HG03175 (cell line): ENCODE data around the gene CCDC15.

ENCODE experiments used
- ATAC-seq: cut with Tn5 transposase; IDR thresholded peaks from one replicate; pipeline ENCODE4 v1.9.1; 2021; ENCODE audit warnings: mild to moderate bottlenecking, moderate library complexity; ENCODE audit not compliant: unreplicated experiment

CCDC15 gene, protein sequence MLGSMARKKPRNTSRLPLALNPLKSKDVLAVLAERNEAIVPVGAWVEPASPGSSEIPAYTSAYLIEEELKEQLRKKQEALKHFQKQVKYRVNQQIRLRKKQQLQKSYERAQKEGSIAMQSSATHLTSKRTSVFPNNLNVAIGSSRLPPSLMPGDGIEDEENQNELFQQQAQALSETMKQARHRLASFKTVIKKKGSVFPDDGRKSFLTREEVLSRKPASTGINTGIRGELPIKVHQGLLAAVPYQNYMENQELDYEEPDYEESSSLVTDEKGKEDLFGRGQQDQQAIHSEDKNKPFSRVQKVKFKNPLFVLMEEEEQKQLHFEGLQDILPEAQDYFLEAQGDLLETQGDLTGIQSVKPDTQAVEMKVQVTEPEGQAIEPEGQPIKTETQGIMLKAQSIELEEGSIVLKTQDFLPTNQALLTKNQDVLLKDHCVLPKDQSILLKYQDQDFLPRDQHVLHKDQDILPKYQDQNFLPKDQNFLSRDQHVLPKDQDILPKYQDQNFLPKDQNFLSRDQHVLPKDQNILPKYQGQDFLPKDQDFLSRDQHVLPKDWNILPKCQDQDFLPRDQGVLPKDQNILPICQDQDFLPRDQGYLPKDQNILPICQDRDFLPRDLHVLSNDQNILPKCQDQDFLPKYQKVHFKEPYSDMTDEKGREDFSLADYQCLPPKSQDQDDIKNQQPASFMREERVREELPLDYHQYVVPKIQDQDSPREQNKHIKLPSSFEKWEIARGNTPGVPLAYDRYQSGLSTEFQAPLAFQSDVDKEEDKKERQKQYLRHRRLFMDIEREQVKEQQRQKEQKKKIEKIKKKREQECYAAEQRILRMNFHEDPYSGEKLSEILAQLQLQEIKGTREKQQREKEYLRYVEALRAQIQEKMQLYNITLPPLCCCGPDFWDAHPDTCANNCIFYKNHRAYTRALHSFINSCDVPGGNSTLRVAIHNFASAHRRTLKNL

DNA sequence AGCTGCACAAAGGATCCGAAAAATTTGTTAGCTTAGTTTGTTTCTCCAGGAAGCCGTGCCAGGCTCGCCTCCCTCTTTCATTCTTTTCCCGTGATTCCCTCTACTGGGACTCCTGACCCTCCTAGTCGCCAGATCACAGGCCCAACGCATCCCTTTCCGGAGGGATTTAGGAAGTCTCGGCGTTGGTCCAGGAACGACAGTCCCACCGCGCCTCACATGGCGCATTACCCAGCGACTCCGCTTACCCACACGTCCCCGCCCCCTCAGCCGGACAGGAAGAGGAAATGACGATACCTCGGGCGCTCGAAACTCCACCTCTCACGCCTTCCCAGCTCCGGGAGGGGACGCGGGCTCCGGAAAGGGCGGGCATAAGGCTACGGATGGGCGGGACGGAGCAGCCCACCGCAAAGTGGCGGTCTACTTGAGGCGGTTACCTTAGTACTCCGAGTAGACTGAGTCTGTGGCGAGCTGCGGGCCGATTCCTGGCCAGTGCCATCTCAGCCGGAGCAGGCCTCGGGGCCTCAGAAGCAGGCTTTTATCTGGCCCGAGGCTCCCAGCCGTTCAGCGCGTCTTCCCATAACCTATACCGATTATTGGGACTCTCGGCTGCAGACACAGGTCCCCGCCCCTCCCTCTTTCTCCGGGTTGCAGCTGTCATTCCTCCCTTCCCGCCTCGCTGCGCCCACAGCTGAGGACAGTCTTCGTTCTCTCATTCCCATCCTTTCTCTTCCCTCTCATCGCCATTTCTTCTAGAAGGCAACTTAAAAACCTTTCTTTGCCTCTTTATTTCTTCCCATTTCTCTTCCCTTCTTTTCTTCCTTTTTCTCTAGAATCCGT lies at the start of gene CCDC15:
Gene CCDC15, plus strand, starts transcription at position 450 of the 837 bp plus-strand sequence. CDS start 531 bp downstream, outside the sequence.
- peak; percentile 100 for ATAC-seq

DNA sequence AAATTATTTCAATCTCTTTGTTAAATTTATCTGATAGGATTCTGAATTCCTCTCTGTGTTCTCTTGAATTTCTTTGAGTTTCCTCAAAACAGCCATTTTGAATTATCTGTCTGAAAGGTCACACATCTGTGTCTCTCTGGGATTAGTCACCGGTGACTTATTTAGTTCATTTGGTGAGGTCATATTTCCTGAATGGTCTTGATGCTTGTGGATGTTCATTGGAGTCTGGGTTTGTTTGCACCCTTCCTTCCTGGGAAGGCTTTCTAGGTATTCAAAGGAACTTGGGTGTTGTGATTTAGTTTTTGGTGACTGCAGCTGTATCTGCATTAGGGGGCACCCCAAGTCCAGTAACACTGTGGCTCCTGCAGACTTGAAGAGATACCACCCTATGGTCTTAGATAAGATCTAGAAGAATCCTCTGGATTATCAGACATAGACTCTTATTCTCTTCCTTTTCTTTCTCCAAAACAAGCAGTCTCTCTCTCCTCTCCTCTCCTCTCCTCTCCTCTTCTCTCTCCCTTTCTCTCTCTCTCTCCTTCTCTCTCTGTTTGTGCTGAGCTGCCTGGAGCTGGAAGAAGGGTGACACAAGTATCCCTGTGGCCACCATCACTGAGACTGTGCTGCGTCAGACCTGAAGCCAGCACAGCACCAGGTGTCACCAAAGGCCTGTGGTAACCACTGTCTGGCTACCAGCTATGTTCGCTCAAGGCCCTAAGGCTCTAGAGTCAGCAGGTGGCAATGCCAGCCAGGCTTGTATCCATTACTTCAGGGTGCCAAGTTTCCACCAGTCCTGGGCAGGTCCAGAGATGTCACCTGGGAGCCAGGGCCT lies 38.2 kb upstream of the CCDC15 start:
- ATAC-seq, result no peak

DNA sequence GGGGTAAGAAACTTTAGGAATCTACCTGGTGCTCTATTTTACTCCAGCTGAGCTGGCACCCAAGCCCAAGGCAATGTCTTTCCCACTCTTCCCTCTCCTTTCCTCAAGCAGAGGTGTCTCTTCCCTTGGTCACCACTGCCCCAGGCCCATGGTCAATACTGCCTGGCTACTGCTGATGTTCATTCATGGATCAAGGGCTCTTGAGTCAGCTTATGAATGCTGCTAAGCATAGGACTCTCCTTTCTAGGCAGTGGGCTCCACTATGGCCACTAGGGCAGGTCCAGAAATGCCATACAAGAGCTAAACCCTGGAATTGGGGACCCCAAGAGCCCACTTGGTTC lies 37.7 kb upstream of the CCDC15 start:
- no peak for ATAC-seq

DNA sequence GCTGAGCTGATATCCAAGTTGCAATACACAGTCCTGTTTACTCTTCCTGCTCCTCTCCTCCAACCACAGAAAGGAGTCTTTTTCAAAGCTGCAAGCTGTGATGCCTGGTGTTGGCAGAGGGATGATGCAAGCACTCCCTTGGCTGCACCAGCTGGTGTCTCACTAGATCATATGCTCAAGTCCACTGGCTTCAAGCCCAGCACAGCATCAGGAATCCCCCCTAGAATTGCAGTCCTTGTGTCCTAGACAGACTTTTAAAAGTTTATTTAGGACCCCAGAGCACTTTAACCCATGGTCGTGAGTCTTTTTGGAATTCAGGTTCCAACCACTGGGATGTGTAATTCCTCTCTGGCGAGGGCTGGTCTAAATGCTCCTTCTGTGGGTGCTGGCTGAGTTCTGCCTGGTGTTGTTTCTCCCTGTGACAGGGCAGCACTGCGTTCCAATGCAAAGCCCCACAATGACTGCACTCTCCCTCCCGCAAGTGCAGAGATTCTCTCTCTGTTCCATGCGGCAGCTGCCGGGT lies 36.8 kb upstream of the CCDC15 start:
- ATAC-seq, result no peak

DNA sequence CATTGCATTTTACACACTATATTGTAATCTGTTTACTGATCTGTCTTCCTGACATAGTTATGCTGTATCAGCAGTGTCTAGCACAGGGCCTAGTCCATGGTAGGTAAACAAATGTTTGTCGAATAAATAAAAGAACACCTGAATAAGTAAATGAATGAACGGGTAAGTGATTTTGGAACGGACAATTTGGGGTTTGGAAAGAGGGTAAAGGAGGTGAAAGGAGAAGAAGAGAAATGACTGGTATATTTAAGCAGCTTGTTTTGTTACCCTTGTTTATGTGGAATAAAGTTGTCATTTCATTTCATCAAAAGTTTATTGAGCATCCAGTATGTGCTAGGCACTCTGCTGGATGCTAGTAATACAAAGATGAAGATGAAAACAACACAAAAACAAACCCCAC lies 35.1 kb upstream of the CCDC15 start, which contains the start of gene HEPN1:
Gene HEPN1, plus strand, starts transcription at position 301 of the 400 bp plus-strand sequence.
- no peak for ATAC-seq

DNA sequence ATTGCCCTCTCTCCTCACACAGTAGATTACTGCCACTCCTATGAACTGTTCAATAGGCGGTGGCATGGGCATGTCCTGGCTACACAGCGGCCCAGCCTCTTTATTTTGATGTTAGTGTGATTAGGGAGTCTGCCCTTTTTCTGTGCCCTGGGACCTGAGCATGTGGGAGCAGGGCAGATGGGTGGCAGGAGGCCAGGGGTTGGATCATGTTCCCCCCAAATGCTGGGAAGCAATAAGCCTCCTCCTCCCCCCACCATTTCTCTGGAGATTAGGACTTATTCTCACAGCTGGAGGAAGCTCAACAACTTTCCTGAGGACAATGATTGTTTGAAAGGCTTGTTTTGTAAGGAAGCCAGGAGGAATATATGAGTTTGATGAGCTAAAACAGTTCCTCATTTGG lies 34.1 kb upstream of the CCDC15 start:
- no peak for ATAC-seq

DNA sequence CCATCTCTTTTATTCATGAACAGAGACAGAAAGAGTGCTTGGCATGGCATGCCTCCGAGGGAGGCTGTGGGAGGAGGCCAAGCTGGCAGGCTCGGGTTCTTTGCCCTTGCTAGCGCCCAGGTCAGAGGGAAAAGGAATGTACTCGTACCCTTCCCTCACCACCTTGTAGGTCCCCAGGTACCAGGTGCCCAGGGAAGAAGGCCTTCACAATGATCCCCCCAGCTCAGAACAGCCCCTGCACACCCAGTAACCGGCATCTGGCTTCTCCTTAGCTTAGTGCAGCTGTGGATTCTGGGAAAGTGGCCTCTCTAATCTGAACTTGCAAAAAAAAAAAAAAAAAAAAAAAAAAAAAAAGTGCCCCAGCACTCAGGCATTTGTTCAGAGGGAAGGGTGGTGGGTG lies 33.6 kb upstream of the CCDC15 start:
- ATAC-seq, result no peak

DNA sequence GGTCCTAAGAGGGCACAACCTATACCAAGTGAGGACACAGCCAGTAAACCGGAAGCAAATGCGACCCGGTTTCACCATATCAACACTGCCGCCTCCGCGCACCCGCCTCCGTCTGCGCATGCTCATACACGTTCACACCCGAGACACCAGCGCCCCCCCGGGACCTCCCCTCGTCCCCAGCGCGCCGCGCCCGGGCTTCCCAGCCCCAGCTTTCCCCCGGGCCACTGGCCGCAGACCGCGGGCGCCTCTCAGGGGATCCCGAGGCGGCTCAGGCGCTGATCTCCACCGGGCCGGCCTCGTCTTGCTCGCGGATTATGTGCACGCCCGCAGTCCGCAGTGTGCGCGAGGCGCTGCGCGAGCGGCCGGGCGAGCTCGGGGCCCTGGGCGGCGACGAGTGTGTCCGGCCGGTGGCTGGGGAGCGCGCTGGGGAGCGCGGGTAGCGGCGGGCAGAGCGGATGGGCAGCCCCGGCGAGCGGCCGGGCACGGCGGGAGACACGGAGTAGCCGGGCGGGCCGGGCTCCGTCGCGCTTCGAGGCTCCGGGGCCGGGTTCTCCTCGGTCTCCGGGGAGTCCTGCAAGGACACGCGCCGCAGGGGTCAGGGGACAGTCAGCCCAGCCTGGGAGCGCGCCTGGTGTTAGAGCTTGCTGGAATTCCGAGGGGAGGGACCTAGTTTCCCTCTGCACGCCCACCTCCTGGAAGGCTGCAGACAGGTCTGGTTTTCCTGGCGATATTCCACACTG lies 33.0 kb upstream of the CCDC15 start:
- ATAC-seq, result peak; percentile 62

DNA sequence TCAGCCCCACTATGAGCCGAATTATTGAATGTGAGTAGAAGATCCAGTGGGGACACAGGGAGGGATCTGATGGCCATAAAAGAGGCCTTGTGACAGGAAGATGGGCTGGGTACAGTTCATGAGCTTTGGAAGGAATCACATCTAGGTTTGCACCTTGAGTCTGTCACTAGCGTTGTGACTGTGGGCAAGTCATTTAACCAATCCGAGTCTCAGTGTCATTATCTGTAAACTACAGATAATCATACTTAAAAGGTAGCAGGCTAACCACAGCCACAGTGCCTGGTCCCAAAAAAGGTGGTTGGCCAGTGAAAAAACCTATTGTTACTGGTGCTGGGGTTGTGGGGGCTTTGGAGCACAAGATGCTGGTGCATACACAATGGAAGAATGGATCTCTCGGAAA lies 31.2 kb upstream of the CCDC15 start:
- no peak for ATAC-seq

DNA sequence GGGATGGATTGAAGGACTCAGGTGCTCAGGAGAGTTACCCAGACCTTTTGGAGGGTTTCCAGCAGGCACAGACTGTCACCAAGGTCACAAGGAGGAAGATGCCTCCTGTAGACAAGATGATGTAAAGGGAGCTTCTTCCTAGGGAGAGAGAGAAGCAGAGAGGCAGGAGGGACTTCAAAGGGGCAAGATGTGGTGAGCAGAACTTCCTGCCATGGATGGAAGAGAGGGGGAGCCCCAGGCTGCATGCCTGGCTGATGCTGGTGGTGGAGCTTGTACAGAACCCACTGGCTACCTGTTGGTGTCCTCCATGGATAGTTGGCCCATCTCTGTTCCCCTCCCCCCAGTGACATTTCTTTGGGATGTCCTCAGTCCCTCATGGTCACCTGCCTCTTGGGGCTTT lies 30.7 kb upstream of the CCDC15 start:
- ATAC-seq, result no peak

DNA sequence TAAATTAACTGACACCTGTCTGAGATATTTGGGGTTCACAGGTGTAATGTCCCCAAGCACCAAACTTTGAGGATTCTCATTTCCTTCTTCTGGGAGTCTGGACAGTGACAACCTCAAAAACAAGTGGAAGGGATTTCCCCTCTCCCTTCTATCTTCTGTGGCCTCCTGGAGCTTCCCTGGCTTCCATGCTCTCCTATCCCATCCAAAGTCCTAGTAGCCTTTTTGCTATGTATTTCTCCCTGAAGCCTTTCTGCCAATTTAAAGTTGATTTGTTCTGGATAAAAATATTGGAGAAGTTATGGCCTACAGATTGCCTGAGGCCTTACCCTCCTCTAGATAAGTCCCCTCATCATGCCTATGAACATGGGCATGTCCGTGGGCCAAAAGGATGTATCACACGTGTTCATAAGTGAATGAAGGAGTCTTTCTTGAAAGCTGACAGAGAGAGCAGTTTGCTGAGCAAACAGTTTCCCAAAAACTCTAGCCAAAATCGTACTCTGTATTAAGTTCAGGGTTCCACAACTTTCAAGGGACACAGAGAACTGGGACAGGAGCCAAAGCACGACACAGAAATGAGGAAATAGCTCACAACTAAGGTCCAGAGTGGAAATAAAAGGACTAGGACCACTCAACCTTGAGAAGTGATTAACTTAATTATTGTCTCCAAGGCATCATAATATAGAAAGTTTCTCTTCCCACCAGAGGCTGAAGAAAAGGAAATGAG lies 24.9 kb upstream of the CCDC15 start:
- no peak for ATAC-seq

DNA sequence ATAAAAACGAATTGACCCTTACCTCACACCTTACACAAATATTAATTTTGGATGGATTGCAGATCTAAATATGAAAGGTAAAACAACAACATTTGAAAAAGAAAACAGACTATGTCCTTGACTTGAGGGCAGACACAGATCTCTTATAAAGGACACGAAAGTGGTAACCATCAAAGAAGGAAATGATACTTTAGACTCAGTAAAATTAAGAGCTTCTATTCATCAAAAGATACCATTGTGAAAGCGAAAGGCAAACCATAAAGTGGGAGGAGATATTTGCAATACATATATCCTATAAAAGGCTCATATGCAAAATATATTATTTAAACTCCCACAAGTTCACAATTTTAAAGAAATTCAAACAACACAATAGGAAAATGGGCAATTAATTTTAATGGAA lies 23.2 kb upstream of the CCDC15 start:
- peak; percentile 92 for ATAC-seq

DNA sequence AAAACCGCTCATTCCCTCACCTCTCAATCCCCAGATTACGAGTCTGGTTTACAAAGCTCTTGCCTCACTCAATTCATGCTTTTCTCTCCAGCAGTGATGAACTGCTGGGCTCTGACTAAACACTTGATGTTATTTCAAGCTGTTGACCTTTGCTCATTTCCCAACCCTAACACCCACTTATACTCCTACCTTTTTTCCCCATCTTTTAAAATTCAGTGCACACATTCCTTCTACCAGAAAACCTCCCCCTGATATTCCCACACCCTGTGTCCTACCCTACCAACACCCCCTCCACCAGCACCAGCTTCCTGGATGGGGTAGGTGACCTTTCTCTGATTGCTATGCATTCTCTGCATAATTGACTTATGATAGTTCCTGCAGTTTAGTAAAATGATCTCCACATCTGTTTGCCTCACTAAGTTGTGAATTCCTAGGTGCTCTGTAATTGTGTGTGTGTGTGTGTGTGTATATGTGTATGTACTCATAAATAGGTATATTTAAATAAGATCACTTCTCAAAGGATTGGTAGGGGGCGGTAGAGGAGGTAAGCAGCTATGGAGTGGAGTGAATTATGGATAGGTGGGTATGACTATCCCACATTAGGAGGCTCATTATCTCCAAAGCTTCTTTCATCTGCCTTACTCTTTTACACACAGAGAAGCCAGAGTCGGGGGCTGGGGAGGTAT lies 19.0 kb upstream of the CCDC15 start:
- ATAC-seq, result no peak

DNA sequence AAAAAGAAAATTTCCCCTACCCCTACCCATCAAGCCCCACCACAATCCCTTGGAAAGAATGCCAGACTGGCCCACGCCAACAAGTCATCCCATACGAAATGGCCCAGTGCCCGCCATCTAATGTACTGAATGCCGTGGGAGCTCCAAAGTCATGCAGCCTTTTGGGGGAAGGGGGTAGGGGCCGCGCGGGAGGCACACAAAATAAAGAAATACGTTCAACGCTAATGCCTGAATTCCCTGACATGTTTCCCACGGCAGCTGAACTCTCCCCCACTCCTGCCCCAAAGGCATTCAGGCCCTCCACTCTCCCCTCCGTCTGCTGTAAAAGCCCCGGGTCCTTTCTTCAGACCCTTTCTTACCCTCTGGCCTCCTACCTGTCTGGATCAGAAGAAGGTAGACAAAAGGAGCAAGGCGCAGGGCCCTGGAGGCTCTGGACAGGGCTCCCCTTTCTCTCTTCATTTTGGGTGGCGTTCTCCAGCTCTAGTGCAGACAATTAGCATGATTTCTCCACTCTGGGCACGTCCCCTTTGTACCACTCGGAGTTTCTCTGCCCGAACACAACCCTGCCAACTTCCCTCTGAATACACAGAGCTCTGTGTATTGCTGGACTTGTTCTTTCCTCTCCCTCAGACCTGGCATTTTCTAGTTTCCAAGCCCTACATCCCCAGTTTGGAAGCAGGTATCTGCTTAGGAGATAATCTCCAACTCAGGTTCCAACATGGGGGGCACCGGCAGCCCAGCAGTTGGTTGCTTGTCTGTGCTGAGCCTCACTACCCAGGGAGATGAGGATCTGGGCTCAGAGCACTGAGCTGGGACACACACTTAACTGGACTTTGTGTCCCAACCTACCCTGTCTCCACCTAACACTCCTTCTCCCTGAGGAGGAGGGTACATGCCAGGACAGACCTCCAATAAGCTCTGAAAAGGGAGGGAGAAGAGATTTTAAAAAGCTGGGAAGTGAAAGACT lies 18.2 kb upstream of the CCDC15 start, which contains the start of gene HEPACAM:
Gene HEPACAM, minus strand, starts transcription at position 500 of the 967 bp plus-strand sequence. Its CDS starts 41 bp downstream, at position 459.
- no peak for ATAC-seq

DNA sequence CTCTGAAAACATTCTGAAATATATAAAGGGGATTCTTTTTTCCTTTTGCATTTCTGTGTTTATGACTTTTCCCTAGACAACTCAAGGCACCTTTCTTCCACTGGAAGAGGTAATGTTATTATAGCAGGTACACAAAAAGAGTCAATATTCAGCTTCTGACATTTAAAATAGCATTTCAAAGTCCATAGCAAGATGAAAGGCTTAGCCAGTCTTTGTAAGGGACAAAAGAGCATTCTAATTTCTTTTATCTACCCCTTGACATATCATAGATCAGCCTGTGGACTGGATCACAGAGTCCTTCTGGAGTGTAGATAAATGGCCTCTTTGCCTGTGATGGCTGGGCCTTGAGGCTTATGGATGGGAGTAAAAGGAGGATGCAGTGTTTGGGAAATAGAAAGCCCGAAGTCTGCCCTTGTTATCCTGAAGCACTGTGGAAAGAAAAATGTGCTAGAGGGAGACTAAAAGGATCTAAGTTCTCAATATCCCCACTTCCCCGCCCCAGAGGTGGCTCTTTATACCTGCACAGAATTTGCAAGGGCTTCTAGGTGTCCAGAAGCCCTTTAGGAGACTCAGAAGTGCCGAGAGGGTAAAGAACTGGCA lies 16.6 kb upstream of the CCDC15 start:
- ATAC-seq, result no peak

DNA sequence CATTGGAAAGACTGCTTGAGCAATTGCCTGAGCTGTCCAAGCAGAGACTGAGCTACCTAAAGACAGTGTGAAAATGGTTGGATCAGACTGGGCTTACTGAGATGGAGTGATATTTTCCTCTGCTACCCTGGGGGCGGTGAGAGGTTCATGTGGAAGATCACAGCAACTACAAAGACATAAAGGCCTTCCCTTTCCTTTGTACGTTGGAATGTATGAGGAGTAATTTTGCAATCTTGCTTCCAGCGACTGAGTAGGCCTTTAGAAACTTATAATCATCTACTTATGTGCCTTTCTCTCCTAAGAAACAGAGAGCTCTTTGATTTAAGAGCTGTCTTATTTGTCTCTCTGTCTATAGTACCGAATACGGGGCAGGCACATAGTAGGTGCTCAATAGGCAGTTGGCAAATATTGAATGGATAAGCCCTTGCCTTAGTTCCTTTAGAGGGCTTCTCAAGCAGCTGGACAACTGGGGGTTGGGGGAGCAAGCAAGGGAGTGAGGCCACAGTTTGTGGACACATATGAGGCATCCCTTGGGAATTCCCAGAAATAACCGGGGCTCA lies 15.7 kb upstream of the CCDC15 start:
- no peak for ATAC-seq
